Glomerular endothelial cell (primary cell): Measurements from ENCODE around the gene CHST11. TPM values are rescaled to one million over a fixed set of nuclear protein-coding genes. Genes with fewer than 3 reads are reported as not detected.

ENCODE experiments used
- DNase-seq: peaks from one replicate; pipeline ENCODE4 v3.0.0-alpha.2; 2011; ENCODE audit warnings: low read depth, low spot score; ENCODE audit errors: extremely low read depth
- total RNA-seq: library from RNA; depleted of rRNA; stranded (reverse); fragments of >200 nt; gene quantifications from 2 replicates; pipeline ENCODE4 v1.2.3, GENCODE V29; 2015

The CHST11 gene
- total RNA-seq, 1 donor from 2014 or later = 33.9 TPM

DNA sequence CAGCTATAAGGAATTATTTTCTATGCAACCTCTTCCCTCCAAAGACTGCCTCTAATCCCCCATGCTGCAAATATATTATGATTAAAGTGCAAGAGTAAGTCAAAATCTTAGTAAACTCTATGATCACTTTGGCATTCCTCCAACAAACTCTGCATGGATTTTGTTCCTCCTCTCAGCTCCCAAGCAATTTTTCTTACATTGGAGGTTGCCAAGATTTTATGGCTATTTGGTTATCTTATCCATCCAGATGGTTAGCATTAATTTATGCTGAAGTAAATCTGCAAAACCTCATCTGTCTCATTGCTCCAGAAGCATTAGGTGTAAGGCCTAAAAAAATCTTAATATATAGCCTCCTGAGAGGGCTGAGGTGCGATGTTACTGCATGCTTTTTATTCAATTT lies 228.1 kb downstream of the CHST11 start:
- no peak for DNase-seq

DNA sequence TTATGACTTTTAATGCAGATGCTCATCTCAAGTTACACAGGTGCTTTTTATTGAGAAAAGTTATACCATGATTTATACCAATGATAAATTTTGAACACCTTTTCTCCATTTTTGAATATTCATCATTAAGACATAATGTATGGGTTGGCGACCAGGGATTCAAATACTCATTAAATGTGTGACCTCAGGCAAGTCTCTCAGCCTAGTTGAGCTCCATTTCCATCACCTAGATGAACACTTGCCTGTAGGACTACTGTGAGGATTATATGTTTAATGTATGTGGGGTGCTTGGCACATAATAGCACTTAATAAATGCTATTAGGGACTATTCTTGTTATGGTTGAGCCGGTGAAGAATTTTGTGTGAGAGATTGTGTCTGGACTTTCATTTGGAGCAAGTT lies 228.6 kb downstream of the CHST11 start:
- DNase-seq = no peak

DNA sequence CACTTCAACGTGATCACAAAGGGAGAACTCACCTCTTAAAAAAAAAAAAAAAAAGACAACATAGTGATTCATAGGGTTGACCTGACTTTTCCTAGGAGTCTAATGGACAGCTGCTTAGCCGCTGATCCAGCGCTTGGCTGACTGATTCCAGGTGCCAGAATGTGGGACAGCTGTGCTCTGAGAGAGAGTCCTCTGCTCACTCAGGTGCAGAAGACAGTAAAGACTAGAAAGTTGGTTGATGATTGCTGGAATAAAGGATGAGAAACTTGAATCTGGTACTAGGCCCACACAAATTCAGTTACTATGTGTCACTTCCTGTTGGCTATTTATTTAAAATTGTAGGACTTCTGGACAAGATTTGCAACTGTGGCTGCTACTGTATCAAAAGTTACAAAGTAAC lies 229.4 kb downstream of the CHST11 start:
- DNase-seq = no peak

DNA sequence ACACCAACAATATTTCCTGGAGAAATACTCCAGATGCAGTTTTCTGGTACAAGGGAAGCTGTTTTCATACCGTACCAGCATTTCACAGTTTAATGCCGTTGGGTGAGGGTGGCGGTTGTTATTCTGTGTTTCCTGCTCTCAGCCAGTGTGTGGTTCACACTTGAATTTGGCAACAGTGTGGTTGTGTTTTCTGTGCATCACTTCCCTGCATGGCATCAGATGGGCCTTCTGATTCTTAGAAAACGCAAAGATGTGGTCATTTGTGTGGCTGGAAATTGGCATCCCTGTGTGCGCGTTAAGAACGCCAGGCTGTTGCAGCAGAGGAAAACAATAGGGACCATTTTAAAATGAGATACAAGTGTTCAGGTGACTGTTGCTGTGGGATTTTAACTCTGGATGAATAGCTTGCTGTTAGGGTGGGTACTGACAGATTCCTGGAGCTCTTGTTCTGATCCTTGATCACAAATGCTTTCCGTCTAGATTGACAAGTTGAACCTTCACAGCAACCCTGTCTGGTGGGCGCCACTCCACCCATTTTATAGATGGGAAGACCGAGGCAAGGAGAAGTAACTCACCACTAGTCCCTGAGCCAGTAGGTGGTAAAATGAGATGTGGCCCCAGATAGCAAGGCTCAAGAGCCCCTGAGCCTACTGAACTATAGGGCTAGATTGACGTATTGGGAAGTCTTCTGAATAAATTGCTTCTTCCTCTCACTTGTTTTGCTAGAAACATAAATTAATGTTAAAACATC lies 231.2 kb downstream of the CHST11 start:
- no peak for DNase-seq

DNA sequence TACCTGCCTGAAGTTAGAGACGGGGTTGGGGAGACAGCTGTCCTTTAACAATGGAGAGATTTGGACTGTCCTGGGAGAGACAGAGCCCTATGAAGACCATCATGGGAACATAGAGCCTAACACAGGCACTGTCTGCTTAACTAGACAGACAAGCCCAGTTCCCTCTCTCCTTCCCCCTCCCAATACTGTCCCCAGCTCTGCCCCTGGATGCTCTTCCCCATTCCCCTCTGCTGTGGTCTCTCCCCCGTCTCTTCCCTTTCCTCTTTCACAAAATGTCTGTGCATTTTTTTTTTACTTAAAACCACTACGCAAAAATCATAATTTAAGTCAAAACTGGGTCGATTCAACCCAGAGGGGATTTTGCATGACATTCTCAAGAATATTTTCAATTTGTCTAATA lies 232.9 kb downstream of the CHST11 start:
- DNase-seq = no peak

DNA sequence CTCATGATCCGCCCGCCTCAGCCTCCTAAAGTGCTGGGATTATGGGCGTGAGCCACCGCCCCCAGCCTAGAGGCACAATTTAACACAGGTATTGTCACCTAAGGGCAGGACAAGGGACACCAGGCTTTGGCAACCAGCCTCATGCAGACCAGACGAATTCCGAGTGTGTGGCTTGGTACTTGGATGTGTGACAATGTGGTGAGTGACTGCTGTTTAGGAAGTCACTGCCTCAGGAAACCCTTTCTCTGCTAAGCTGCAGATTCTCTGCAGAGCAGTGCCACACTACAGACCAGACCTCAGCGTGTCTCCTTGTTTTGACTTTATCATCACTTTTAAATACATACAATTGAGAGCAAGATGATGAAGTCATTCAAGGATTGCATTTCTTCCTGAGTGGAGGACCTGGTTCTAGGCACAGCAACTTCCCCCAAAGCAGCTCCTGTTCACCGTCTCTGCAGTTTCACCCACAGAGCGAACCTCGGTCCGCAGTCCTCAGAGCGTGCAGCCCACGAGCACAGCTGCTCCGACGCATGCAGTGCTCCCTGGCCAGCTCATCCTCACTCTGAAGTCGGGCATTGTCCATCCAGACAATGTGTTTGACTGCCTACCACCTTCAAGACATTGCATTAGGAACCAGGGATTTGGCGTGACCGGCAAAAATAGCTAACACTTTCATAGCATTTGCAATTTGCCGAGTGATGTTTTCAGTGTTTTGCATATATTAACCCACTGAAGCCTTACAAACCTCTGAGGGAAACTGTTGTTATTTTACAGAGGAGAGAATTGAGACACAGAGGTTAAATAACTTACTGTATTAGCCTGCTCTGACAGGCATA lies 235.2 kb downstream of the CHST11 start:
- DNase-seq = no peak

DNA sequence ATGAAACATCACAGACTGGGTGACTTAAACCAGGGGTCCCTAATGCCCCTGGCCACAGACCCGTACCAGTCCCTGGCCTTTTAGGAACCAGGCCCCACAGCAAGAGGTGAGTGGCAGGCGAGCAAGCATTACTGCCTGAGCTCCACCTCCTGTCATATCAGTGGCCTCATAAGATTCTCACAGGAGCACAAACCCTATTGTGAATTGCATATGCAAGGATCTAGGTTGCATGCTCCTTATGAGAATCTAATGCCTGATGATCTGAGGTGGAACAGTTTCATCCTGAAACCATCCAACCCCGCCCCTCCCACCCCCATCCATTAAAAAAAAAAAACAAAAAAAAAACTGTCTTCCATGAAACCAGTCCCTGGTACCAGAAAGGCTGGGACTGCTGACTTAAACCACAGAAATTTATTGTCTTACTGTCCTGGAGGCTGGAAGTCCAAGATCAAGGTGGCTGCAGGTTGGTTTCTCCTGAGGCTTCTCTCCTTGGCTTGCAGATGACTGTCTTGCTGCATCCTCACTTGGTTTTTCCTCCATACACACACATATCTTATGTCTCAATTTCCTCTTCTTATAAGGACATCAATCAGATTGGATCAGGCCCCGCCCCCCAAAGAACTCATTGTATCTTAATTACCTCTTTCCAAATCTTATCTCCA lies 235.9 kb downstream of the CHST11 start:
- no peak for DNase-seq

DNA sequence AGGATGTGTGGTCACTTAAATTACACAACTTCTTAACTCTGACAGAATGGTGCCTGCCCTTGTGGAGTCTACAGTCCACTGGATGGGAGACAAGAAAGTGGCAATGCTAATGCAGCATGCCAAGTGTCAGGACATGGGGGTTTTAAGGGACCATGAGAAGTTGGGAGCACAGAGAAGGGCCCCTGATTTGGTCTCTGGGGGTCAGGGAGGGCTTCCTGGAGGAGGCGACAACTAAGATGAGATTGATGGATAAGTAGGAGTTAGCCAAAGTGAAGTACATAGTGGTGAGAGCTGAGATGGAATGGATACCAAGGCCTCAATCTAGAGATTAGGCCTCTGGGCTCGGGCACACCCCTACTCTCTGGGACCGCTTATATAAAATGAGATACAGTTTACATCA lies 236.7 kb downstream of the CHST11 start:
- DNase-seq = no peak

DNA sequence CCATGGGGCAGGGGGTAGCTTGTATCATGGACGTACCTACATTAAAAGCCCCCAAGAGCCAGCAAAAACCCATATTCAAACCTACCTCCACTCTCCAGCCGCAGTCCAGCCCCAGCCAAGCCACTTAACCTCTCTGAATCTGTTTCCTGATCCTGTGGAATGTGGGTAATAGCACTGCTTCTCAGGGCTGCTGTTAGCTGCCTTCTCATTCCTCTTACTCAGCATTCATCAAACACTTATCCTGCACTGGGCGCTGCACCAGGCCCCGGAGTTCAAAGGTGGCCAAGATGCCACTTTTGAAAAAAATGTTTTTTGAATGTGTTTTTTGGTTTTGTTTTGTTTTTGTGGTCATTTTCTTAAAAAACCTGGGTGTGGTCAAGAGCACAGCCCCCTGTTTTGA lies 237.4 kb downstream of the CHST11 start:
- DNase-seq = no peak

DNA sequence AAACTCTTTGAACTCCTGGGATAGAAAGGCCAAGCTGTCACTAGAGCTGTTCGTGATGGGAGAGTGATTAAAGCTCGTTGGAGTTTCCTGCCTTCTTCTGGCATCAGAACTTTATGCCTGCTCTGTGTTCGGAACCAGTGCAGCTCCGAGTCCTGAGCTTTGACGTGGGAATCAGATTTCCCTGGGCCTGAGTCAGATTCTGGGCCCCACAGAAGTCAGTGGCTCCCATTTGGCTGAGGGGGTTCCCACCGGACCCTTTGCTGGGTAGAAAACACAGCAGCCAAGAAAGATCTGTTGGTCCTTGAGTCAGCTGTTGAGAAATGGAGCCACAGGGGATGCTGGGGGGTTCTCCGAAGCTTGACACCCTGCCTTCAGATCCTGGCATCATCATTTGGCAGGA lies 238.0 kb downstream of the CHST11 start:
- no peak for DNase-seq

DNA sequence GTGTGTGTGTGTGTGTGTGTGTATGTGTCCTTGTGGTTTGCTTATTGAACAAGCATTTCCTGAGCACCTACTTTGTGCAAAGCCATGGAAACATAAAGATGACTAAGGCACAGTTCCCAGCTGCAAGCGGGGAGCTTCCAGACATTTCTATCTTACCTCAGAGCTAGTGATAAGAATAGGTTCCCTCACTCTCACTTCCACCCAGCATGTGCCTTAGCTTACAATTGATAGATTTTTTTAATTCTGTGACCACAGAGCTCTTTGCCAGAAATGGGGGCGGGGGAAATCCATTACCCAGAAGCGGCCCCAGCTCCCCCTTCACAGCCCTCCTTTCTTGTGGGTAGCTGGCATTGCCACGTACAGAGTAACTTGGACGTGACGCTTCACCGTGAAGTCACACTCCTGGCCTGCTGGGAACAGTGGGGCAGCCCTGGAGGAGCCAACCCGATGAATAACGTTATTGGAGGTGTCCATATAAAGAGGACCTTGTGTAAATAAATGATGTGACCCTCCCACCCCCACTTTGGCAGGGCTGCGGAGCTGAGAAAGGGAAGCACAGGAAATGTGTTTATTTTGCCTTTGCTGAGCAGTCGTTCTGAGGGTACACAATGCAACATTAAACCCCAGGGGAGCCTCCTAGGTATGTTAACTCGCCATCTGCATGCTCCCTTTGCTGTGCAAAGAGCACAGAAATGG lies 238.9 kb downstream of the CHST11 start:
- DNase-seq = peak; percentile 47

DNA sequence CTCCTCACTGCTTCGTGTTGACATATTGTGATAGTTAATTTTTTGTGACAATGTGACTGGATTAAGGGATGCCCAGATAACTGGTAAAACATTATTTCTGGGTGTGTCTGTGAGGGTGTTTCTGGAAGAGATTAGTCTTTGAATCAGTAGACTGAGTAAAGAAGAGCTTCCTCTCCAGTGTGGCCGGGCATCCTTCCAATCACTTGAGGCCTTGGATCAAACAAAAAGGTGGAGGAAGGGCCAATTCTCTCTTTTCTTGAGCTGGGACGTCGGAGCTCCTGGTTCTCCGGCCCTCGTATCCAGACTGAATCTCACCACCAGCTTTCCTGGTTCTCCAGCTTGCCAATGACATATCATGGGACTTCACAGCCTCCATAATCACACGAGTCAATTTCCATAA lies 240.4 kb downstream of the CHST11 start:
- no peak for DNase-seq

DNA sequence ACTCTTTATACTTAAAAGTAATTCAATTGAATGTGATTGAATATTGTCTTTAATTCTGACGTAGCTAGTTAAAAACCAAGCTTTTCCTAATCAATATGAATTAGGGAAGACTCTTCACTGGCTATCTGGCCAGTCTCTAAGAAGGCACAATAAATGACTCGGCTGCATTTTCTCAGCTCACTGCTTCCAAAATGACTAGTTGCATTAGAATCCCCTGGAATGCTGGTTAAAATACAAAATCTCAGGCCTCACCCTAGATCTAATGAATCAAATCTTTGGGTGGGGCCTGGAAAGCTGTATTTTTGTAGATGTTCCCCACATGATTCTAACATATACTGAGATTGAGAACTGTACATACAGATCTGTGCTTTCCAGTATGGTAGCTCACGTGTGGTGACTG lies 242.1 kb downstream of the CHST11 start:
- no peak for DNase-seq

DNA sequence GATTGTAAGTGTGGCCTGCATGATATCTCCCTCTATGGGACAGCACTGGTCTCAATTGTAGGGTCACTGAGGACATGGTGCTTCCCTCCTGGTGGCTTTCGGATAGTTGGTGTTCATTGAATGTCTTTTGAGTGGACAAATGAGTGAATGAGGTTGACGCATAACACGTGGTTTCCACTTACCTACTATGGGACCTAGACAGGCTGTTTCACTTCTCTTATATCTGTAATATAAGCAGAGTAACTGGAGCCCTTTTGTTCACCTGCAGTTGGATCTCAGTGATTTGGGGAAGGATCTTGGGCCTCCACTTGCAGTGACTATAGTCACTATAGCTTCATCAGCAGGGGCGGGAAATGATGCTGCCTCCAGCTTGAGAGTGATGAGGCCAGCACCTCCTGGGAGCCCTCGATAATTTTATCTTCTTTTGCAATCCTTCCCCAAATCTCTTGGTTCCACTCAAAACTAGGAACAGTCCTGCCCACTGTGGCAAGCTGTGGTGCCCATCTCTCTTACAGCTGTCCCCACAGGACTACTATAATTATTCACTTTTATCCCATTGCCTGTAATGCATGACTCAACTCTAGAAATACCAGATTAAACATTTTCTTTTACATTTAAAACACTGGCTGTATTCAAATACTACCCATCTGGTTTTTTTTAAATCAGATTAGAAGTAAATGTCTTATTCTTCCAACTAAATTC lies 242.9 kb downstream of the CHST11 start:
- no peak for DNase-seq

DNA sequence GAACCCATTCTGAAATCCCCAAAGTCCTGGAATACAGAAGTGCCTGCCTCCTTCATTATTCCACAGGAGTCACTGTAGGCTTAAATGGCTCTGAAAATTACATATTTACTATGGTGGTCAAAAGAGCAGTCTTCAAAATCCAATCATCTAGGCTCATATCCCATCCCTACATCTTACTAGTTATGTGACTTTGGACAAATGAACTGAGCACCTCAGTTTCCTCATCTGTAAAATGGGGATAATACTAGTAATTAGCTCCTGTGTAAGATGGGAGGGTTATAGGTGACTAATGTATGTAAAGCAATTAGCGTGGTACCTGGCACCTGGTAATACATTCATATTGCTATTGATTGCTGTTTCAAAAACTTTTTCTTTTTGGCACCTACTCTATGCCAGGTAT lies 243.6 kb downstream of the CHST11 start:
- DNase-seq = no peak

DNA sequence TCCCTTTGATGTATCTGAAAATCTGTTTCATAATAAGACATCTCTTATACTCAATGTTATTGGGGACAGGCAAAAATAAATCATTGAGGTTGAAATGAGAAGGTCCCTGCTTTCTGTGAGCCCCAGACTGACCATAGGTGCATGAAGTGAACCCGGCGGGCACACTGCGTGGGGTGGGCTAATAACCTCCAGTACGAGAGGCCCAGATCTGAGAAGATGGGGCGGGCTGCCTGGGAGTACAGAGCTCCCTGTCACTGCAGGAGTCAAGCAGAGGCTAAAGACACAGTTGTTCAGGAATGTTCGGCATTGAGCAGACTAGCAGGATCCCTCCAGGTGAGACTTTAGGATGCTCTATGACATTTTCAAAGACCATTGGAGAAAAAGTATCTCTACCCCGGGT lies 244.6 kb downstream of the CHST11 start:
- DNase-seq = no peak

DNA sequence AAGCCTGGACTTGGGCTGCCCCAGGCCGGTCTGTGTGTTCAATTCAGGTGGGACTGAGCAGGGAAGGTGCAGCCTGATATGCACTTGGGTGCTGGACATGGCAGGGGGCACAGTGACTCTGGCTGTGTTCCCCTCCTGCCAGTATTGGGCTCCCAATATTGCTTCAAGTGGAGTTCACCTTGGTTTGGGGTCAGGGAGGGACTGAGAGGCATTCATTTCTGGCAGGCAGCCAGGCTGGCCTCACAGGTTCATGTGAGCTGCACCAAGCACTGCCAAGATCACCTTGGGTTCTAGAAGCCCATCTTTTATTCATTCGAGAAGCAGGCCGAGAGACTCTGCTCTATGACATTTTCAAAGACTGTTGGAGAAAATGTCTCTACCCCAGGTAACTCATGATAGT lies 245.0 kb downstream of the CHST11 start:
- DNase-seq = no peak

DNA sequence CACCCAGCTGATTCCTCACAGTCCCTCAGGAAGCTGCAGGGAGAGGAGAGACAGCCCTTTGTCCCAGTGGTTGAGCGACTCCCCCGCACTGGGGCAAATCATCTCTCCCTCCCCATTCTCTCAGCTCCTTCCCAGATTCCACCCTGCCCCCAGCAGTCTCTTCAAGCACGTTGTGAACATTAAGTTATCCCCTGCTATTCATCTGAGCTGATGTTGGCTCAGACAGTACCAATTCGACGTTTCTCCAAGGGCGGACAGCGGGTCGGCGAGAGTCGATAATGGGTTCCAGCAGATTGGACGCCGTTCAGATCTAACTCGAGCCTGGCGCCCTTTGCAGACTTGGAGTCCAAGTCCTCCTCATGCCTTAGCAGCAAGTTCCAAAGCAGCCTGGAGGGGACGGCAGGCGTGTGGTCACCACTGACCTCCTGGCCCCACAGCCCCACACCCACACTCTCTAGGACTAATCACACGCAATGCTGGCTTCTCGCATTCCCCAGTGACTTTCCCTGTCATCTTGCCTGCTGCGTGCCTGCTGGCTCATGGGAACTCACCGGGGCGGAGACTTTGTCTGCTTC lies 245.9 kb downstream of the CHST11 start:
- no peak for DNase-seq

DNA sequence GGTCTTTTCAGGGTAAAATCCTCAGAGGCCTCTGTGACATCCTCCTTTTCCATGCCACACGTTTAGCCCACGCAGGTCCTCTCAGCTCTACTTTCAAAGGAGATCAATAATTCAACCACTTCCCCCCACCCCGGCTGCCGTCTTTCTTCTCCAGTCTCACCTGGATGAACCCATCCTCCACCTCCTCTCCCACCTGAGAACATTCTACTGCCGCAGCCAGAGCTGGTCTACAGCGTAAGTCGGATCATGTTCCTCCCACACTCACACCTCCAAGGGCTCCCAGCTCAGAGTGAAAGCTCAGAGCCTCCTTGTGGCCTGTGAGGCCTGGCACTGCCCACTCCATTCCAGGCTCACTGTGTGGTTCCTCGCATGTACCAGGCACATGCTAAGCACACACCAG lies 246.6 kb downstream of the CHST11 start:
- no peak for DNase-seq

DNA sequence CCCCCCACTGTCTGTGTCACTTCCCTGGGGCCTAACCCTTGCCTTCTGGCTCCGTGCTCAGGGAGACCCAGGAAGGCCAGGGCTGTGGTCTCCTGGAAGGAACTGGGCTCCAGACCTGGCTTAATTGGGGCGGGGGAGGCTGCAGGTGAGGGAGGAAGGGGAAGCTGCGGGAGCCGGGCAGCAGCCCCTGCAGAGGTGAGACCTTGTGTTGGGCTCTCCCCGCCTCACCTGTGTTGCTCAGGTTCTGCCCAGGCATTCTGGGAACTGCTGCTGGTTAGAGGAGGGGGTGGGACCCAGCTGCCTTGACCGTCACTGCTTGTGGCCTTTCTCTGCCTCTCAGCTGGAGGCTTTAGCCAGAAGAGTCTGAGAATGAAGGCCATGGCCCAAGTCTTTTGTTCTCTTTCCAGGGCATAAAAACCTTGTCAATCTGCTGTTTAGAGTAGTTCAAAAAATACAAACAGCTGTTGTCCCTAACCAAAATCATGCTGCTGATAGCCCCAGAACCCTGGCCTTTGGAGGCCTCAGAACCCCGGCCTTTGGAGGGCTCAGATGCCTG lies 247.6 kb downstream of the CHST11 start:
- DNase-seq = no peak
